Activated CD4-positive, CD25-positive, alpha-beta regulatory T cell treated with anti-CD3 and anti-CD28 coated beads, Interleukin-2, amount 50 U/mL, for 24 hours (primary cell): ENCODE measurements around the gene CD7.

ENCODE experiments used
- ATAC-seq, 2 donors: fragments of 150-1000 bp; cut with Tn5 transposase; one replicate each; pipeline ENCODE4 v1.10.0; 2021; ENCODE audit warnings: mild to moderate bottlenecking in 1 of 2, moderate library complexity in 1 of 2

CD7 gene

DNA sequence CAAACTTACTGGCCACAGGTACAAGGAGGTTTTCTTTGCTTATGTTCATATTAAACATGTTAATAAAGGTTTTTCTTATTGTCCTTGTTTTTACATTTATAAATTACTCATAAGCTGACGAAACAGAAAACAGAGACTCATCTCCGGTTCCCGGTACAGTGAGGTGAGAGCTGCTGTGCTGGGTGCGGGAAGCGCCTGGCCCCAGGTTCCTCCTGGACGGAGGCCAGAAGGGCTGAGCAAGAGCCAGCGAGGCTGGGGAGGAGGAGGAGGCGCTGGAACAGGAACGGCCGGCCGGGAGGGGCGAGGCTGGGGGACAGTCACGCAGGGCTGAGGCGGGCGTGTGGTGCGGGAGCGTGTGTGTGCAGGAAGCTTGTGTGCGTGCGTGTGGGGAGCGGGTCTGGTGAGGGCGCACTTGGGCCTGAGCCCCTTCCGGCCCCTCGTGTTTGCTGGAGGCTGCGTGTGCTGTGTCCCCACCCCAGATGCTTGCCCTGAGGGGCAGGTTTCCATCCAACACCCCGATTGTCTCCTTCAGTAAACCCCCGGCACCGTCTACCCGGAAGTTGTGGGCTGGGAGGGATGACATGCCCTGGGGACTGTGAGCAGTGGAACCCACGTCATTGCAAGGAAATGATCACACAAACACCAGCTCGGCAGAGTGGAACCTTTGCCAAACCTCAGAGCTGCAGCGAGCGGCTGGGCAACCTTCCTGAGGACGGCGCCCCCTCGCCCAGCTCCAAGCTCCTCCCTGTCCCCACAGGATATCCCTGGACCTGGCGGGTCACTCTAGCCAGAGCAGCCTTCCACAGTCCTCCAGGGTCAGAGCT lies 19.5 kb downstream of the CD7 start:
- ATAC-seq: peak; percentile 83 to 84

DNA sequence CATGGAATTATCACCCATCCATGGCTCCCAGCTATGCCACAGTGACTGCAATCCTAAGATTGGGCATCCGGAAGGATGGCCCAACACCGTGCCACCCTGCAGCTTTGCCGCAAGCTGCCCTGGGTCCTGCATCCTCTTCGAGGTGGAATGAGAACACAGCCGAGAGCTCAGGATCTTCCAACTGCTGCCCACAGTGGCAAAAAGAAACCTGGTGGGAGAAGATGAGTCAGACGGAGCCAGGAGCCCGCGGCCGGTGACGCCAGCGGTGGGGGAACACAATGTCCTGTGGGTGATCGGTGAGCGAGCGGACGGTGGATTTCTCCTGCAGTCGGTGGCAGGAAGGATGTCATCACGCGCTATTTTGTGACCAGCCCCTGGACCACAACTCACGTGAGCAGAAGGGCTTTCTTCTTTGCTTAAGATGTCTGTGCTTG lies 20.1 kb downstream of the CD7 start:
- peak; percentile 22 to 25 for ATAC-seq

- ATAC-seq: no peak
Measured at GRCh38 chr17:82296511-82297279, 20.7 kb downstream of the CD7 start.

GRCh38 chr17:82295472-82295814 lies 22.0 kb downstream of the CD7 start:
- ATAC-seq: no peak

- no peak for ATAC-seq
Measured at GRCh38 chr17:82294064-82294773, 23.2 kb downstream of the CD7 start.

GRCh38 chr17:82292251-82293154 lies 24.9 kb downstream of the CD7 start:
- peak; percentile 95 for ATAC-seq

- ATAC-seq: no peak
Measured at GRCh38 chr17:82291582-82292250, 25.7 kb downstream of the CD7 start.

- no peak for ATAC-seq
Measured at GRCh38 chr17:82287868-82288801, 29.3 kb downstream of the CD7 start.

- ATAC-seq: no peak
Measured at GRCh38 chr17:82287013-82287867, 30.2 kb downstream of the CD7 start.

- no peak for ATAC-seq
Measured at GRCh38 chr17:82285141-82285540, 32.3 kb downstream of the CD7 start.

DNA sequence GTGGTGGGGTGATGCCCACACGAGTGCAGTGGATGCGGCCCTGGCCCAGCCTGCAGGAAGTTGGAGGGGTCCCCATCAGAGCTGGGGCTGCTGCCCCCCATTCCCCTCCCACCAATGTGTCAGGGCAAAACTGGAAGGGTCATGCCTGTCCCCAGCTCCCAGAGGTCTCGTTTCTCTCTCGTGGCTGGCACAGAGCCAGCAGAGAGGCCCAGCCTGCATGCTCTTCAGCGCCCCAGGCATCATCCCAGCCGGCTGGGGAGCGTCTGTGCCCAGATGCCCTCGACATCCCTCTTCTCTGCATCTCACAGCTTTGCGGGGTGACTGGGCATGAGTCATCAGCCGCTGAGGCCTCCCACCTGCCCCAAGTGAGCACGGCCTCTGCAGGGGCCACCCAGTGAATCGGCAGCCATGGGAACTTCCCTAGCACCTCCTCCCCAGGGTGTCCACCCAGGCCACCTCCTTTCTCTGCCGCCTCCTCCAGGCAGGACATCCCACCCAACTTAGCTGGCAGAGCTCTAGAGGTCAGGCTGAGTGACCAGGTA lies 34.1 kb downstream of the CD7 start:
- ATAC-seq: peak; percentile 83 to 86

- no peak for ATAC-seq
Measured at GRCh38 chr17:82282239-82283207, 34.9 kb downstream of the CD7 start.

DNA sequence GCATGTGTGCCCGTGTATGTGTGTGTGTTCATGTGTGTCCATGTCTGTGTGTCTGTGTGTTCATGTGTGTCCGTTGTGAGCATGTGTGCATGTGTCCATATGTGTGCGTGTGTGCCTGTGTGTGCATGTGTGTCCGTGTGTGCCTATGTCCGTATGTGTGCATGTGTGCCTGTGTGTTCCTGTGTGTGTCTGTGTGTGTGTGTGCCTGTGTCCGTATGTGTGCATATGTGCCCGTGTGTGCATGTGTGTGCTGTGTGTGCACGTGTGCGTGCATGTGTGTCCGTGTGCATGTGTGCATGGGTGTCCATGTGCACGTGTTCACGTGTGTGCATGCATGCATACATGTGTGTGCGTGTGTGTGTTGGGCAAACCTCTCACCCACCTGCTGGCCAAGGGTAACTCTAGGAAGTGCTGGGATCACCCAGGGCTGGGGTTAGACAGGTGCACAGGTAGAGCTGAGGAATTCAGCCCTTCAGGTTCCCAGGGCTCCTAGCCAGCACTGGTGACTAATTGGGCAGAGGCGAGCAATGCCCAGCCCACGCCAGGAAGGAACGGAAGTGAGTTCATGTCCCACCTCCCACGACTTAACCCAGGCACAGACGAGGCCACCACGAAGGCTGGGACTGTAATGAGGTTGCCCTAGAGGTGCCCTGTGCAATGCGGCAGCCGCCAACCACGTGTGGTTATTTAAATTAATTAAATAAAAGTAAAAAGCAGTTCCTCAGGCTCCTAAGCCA lies 35.7 kb downstream of the CD7 start:
- ATAC-seq: peak; percentile 86 to 90

GRCh38 chr17:82281076-82281475 lies 36.3 kb downstream of the CD7 start:
- no peak for ATAC-seq

DNA sequence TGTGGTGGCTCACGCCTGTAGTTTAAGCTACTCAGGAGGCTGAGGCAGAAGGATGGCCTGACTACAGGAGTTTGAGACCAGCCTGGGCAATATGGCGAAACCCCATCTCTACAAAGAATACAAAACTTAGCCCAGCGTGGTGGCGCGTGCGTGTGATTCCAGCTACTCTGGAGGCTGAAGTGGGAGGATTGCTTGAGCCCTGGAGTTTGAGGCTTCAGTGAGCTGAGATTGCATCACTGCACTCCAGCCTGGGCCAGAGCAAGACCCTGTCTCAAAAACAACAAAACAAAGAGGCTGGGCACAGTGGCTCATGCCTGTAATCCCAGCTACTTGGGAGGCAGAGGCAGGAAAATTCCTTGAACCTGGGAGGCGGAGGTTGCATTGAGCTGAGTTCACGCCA lies 36.9 kb downstream of the CD7 start:
- ATAC-seq: no peak

- no peak for ATAC-seq
Measured at GRCh38 chr17:82278786-82279391, 38.5 kb downstream of the CD7 start.

DNA sequence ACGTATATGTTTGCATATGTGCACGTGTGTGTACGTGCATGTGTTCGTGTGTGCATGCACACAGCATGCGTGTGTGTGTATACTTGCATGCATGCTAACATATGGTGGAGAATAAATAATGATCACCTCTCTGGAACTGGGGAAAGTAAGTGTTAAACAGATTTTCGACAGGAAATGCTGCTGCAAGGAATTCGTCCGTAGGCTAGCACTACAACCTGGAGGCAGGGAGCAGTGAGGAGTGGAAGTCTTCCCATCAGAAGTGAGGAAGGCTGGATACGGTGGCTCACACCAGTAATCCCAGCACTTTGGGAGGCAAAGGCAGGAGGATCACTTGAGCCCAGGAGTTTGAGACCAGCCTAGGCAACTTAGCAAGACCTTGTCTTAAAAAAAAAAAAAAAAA lies 39.1 kb downstream of the CD7 start:
- ATAC-seq: no peak
